ENCODE measurements around the gene SLC29A3.

SLC29A3 gene

DNA sequence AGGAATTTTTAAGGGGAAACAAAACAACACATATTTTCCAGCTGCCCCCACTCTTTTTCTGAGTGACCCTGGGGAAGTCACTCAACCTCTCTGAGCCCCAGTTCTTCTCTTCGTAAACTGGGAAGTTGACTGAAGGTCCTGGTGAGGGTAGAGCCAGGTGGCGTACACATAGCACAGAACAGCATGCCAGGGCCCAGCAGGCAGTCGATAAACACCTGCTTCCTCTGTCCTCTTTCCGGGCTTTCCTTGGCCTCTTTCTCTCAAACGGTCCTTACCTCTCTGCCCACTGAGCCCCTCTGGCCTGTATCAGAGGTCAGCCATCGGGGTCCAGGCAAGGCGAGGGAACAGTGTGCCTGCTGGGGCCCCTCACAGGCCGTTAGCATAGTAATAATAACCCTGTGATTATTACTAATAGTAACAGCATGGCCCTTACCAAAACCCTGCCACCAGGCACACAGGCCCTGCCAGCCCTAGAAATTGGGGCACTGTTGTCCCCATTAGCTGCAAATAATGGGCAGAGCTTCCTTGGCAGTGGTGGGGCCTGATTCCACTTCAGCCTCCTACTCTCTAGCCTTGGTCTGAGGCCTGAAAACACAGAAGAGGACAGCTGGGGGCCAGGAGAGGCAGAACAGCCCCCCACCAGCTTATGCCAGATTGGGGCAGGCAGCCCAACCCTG is 37.3 kb upstream of the SLC29A3 start:
- no peak for TF ChIP-seq FOXP2 (optimal IDR thresholded peaks at IDR 0.05; ENCODE audit: borderline replicate concordance, extremely low read depth, extremely low read length, insufficient read depth)
- TF ChIP-seq, protein P1, sequence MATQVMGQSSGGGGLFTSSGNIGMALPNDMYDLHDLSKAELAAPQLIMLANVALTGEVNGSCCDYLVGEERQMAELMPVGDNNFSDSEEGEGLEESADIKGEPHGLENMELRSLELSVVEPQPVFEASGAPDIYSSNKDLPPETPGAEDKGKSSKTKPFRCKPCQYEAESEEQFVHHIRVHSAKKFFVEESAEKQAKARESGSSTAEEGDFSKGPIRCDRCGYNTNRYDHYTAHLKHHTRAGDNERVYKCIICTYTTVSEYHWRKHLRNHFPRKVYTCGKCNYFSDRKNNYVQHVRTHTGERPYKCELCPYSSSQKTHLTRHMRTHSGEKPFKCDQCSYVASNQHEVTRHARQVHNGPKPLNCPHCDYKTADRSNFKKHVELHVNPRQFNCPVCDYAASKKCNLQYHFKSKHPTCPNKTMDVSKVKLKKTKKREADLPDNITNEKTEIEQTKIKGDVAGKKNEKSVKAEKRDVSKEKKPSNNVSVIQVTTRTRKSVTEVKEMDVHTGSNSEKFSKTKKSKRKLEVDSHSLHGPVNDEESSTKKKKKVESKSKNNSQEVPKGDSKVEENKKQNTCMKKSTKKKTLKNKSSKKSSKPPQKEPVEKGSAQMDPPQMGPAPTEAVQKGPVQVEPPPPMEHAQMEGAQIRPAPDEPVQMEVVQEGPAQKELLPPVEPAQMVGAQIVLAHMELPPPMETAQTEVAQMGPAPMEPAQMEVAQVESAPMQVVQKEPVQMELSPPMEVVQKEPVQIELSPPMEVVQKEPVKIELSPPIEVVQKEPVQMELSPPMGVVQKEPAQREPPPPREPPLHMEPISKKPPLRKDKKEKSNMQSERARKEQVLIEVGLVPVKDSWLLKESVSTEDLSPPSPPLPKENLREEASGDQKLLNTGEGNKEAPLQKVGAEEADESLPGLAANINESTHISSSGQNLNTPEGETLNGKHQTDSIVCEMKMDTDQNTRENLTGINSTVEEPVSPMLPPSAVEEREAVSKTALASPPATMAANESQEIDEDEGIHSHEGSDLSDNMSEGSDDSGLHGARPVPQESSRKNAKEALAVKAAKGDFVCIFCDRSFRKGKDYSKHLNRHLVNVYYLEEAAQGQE (IDR thresholded peaks at IDR 0.05; ENCODE audit: insufficient read depth in 1 of 2, low read depth in 2 of 2, low read length in 2 of 2): no peak
- no peak for TF ChIP-seq TAF1 (IDR thresholded peaks at IDR 0.05; ENCODE audit: borderline replicate concordance, insufficient read depth, low read length)
- TF ChIP-seq POLR2AphosphoS5 (IDR thresholded peaks at IDR 0.05; ENCODE audit: low read depth, low read length): no peak
- TF ChIP-seq SIN3A (IDR thresholded peaks at IDR 0.05; ENCODE audit: borderline replicate concordance, insufficient read depth, low read length): no peak

DNA sequence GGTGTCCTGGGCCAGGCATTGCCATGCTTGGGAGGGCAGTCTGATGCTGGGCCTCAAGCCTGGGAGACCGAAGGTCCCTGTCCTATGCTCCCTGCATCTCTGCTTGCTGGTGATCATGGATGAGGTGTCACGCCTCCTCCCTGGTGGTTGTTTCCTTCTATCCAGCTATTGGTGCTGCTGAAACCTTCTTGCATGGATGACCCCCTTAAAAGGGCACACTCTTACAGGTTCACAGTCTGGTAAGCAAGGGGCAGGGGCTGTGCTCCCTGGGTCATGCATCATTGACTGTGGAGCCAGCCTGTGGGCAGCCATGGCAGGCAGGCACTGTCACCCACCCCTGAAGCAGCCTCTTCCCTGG is 36.8 kb upstream of the SLC29A3 start:
- TF ChIP-seq TAF1 (IDR thresholded peaks at IDR 0.05; ENCODE audit: borderline replicate concordance, insufficient read depth, low read length): no peak
- TF ChIP-seq FOXP2 (optimal IDR thresholded peaks at IDR 0.05; ENCODE audit: borderline replicate concordance, extremely low read depth, extremely low read length, insufficient read depth): no peak
- TF ChIP-seq SIN3A (IDR thresholded peaks at IDR 0.05; ENCODE audit: borderline replicate concordance, insufficient read depth, low read length): no peak
- TF ChIP-seq, protein P1 (IDR thresholded peaks at IDR 0.05; ENCODE audit: insufficient read depth in 1 of 2, low read depth in 2 of 2, low read length in 2 of 2): no peak
- TF ChIP-seq POLR2AphosphoS5 (IDR thresholded peaks at IDR 0.05; ENCODE audit: low read depth, low read length): no peak

DNA sequence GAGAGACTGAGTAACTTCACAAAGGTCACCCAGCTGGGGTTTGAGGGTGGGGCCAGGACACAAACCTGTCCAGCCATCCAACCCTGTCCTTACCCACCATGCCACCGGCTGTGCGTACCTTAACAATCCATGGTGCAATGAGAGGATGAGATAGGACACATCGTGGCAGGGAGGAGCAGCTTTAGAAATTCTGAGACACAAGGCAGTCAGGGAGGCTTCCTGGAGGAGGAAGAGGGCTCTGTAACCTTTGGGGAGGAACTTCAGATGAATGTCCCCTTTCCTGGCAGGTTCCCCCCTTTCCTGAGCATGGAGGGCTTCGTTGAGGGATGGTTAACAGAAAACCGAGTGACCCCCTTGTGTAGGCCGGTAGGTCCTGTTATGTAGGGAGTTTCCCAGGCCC is 35.6 kb upstream of the SLC29A3 start:
- TF ChIP-seq TAF1 (IDR thresholded peaks at IDR 0.05; ENCODE audit: borderline replicate concordance, insufficient read depth, low read length) (no peak), SIN3A (IDR thresholded peaks at IDR 0.05; ENCODE audit: borderline replicate concordance, insufficient read depth, low read length) (no peak), FOXP2 (optimal IDR thresholded peaks at IDR 0.05; ENCODE audit: borderline replicate concordance, extremely low read depth, extremely low read length, insufficient read depth) (no peak), POLR2AphosphoS5 (IDR thresholded peaks at IDR 0.05; ENCODE audit: low read depth, low read length) (no peak)
- TF ChIP-seq, protein P1 (IDR thresholded peaks at IDR 0.05; ENCODE audit: insufficient read depth in 1 of 2, low read depth in 2 of 2, low read length in 2 of 2): no peak

DNA sequence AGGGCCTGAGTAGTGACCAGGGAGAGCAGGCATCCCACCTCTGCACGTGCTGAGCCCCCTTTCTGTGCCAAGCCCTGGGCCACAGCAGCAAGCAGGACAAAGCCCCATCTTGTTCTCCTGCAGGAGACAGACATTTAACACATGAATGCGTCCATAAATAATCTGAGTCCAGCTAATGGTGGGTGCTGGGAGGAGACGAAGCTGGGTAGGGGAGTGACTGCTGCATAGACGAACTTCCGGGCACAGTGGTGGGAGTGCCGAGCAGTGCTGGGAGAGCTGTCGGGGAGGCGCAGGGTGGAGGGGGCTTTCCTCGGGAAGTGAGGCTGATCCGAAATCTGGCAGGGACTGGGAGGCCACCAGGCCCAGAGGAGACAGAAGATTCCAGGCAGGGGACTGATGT is 35.2 kb upstream of the SLC29A3 start:
- no peak for TF ChIP-seq SIN3A (IDR thresholded peaks at IDR 0.05; ENCODE audit: borderline replicate concordance, insufficient read depth, low read length)
- no peak for TF ChIP-seq FOXP2 (optimal IDR thresholded peaks at IDR 0.05; ENCODE audit: borderline replicate concordance, extremely low read depth, extremely low read length, insufficient read depth)
- TF ChIP-seq, protein P1 (IDR thresholded peaks at IDR 0.05; ENCODE audit: insufficient read depth in 1 of 2, low read depth in 2 of 2, low read length in 2 of 2): no peak
- no peak for TF ChIP-seq POLR2AphosphoS5 (IDR thresholded peaks at IDR 0.05; ENCODE audit: low read depth, low read length)
- no peak for TF ChIP-seq TAF1 (IDR thresholded peaks at IDR 0.05; ENCODE audit: borderline replicate concordance, insufficient read depth, low read length)

All from PFSK-1 (cell line).